GM12872 (cell line): ENCODE measurements around the gene WNT7B.

Source experiments
- TF ChIP-seq, protein P1 (sequence below): IDR thresholded peaks from 3 replicates; pipeline ENCODE4 v1.5.1; 2011; ENCODE audit warnings: low read depth, mild to moderate bottlenecking, low read length, moderate library complexity; ENCODE audit not compliant: insufficient read depth

Gene WNT7B

GRCh38 chr22:46010951-46011626 lies 34.1 kb upstream of the WNT7B start:
- TF ChIP-seq, protein P1, sequence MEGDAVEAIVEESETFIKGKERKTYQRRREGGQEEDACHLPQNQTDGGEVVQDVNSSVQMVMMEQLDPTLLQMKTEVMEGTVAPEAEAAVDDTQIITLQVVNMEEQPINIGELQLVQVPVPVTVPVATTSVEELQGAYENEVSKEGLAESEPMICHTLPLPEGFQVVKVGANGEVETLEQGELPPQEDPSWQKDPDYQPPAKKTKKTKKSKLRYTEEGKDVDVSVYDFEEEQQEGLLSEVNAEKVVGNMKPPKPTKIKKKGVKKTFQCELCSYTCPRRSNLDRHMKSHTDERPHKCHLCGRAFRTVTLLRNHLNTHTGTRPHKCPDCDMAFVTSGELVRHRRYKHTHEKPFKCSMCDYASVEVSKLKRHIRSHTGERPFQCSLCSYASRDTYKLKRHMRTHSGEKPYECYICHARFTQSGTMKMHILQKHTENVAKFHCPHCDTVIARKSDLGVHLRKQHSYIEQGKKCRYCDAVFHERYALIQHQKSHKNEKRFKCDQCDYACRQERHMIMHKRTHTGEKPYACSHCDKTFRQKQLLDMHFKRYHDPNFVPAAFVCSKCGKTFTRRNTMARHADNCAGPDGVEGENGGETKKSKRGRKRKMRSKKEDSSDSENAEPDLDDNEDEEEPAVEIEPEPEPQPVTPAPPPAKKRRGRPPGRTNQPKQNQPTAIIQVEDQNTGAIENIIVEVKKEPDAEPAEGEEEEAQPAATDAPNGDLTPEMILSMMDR, result no peak

DNA sequence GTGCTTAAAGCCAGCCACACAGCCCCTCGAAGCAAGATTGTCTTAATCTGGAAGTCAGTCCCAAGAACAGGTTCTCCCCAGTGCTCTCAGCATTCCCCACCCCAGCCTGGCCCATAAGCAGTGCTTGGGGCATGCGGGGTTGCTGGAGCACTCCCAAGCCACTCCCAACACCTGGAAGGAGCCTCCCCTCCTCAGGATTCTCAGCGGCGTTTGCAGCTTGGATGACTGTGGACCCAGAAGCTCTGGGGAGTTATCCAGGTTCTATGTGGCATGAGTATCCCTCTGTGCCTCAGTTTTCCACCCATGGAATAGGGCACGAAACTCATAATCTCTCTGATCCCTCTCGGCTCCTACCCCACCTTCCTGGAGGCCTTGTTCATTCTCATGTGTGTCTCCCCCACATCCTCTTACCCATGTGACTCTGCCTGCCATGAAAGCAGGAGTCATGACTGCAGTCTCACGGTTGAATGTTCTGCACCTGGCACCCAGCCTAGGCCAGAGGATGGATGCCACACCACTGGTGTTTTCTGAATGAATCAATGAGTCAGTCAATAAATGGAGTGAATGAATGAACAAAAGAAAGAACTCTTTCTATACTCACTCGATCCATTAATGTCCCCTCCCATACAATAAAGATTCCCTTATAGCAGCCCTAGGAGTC lies 33.4 kb upstream of the WNT7B start:
- TF ChIP-seq, protein P1, result no peak

- TF ChIP-seq, protein P1, result no peak
These were observed 32.8 kb upstream of the WNT7B start for GRCh38 chr22:46009730-46010129.

- TF ChIP-seq, protein P1, result no peak
These were observed 32.1 kb upstream of the WNT7B start for GRCh38 chr22:46008836-46009596.

- TF ChIP-seq, protein P1, result no peak
These were observed 31.3 kb upstream of the WNT7B start for GRCh38 chr22:46008291-46008690.

DNA sequence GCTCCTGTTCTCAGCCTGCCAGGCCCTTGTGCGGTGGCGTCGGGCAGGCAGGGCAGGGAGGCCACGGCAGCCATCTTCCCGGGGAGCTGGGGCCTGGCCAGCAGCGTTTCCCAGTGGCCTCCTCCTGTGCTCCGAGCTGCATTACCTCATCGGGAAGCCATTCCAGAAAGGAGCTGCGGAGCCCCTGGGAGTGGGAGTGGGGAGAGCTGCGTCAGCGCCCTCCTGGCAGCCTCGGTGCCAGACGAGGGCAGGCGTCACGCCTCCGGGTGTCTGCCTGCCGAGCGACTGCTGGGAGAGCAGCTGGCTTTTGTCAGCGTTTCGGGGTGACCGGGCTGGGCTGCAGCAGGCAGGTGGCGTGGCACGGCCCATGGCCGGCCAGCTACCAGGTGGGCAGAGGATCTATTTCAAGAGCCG lies 30.9 kb upstream of the WNT7B start:
- TF ChIP-seq, protein P1, result no peak
